NCI-H128 (cell line): Measurements from ENCODE around the gene TNFRSF6B.

ENCODE experiments used
- DNase-seq: peaks from one replicate; lab custom pipeline; 2025; ENCODE audit not compliant: unreplicated experiment; lab: John Stamatoyannopoulos, UW

TNFRSF6B gene

GRCh38 chr20:63735859-63736718 is 39.6 kb downstream of the TNFRSF6B start, which contains the start of gene LIME1:
Gene LIME1, plus strand, starts transcription at chr20:63736664. Its CDS starts 886 bp downstream, at chr20:63737550.
- no peak for DNase-seq

GRCh38 chr20:63736893-63737694 is 40.6 kb downstream of the TNFRSF6B start:
- no peak for DNase-seq

GRCh38 chr20:63737695-63737944 is 41.2 kb downstream of the TNFRSF6B start:
- DNase-seq = no peak

GRCh38 chr20:63737945-63738686 is 41.7 kb downstream of the TNFRSF6B start:
- DNase-seq = no peak

GRCh38 chr20:63738687-63739129 is 42.3 kb downstream of the TNFRSF6B start:
- no peak for DNase-seq

GRCh38 chr20:63739130-63740069 is 42.9 kb downstream of the TNFRSF6B start, which contains the start of gene SLC2A4RG:
Gene SLC2A4RG, plus strand, starts transcription at chr20:63739776. Its CDS starts 137 bp downstream, at chr20:63739913.
- peak; percentile 41 for DNase-seq

DNA sequence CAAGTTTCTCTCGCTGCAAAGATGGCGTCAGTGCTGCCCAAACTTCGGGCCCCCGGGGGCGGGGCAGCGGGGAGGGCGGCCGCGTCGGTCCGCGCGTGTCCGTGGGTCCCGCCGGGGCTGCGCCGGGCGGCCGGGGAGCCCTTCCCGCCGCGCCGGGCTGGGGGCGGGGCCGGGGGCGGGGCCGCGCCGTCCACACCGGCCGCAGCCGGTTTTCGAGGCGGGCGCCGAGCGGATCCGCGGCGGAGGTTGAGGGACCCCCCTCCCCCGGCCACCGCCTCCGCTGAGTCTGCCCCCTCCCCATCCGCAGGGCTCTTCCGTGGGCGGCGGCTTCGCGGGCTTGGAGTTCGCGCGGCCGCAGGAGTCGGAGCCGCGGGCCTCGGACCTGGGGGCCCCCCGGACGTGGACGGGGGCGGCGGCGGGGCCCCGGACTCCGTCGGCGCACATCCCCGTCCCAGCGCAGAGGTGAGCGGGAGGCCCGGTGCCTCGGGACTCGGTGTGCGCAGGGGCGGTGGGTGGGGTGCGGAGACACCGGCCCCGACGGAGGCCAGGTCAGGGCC is 43.7 kb downstream of the TNFRSF6B start:
- no peak for DNase-seq

DNA sequence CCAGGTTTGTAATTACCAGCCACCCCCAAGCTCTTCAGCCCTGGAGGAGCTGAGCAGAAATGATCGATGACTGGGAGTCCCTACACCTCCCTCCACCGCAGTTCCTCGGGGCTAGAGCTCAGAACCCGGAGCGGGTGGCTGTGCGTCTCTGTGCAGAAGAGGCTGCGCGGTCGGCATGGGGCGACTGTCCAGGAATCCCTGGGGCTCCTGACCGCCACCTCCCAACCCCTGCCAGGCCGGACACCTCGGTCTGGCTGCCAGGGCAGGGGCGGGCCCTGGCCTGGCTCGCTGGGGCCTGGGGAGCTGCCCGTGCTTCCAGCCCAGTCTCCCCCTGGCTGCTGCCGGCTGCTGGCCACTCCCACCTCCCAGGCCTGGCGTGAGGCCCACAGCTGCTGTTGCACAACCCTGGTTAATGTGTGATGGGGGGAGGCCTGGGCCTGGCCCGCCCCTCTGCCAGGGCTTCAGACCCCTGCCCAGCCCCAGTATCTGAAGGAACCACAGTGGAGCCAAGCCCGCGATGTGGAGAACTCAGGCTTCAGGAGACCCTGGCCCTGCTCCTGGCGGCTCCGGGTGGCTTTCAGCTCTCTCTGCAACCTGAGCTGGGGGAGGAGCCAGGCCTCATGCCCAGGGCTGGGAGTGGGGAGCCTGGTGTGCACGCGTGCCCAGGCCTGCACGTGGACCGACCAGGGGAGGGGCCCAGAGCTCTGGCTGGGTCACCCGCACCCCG is 44.3 kb downstream of the TNFRSF6B start:
- peak; percentile 84 for DNase-seq

DNA sequence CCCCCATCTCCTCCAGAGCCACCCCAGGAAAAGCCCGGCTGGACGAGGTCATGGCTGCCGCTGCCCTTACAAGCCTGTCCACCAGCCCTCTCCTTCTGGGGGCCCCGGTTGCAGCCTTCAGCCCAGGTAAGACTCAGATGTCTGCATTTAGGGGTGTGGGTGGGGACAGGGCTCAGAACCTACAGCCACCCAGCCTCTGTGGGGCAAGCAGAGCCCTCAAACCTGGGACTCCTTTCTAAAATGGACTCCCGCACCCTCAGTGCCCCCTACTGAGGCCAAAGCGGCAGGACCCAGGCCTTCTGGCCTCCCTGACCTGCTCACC is 44.9 kb downstream of the TNFRSF6B start:
- DNase-seq = no peak

DNA sequence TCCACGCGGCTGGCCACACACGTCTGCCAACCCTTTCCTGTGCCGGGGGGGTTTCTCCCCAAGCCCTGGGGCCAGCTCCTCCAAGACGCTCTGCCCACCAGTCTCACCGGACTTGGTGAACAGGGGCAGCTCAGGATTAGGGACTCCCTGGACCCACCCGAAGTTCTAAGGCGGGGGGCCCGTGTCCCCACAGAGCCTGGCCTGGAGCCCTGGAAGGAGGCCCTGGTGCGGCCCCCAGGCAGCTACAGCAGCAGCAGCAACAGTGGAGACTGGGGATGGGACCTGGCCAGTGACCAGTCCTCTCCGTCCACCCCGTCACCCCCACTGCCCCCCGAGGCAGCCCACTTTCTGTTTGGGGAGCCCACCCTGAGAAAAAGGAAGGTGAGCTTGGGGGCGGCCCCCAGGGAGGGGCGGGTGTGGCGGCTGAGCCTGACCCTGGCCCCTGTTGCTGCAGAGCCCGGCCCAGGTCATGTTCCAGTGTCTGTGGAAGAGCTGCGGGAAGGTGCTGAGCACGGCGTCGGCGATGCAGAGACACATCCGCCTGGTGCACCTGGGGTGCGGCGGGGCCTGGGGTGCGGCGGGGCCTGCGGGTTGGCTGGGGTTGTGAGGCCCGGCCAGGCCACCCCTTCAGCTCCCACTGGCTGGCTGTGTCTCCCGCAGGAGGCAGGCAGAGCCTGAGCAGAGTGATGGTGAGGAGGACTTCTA is 45.4 kb downstream of the TNFRSF6B start:
- no peak for DNase-seq

- no peak for DNase-seq
Measured at GRCh38 chr20:63742381-63743024, 46.1 kb downstream of the TNFRSF6B start.

- no peak for DNase-seq
Measured at GRCh38 chr20:63743210-63743970, 46.9 kb downstream of the TNFRSF6B start.

DNA sequence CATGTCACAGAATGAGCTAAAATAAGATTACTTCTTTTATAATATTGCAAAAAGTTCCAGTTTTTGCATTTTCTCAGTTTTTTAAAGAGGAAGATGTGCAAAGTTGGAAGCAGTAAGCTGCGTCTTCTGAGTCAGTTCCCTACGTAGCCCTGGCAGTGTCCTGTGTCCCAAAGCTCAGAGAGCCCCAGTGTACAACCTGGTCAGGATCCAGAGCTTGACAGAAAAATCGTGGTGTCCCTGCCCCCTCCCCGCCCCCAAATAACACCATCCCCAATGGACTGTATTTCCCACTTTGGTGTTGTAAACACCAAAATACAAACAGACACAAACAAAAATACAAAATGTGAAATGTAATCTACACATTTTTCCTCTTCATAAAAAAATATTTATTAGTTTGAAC is 47.7 kb downstream of the TNFRSF6B start:
- no peak for DNase-seq

GRCh38 chr20:63744574-63745423 is 48.3 kb downstream of the TNFRSF6B start:
- DNase-seq = no peak

DNA sequence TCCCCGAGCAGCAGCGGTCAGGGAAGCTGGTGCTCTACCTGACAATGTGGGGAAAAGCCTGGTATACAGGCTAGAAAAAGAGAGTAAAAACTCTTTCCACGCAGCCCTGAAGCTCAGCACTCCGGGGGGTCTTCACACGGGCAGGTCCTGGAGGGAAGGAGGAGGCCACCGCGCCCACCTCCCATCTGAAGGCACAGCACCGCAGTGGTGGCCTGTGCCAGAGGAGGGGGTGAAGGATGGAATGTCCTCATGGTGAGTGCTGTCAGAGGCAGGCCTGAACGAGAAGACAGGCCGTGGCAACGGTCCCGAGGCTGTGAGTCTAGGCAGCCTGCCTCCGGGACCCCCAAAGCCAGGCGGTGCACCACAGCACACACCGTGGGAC is 49.0 kb downstream of the TNFRSF6B start:
- no peak for DNase-seq

DNA sequence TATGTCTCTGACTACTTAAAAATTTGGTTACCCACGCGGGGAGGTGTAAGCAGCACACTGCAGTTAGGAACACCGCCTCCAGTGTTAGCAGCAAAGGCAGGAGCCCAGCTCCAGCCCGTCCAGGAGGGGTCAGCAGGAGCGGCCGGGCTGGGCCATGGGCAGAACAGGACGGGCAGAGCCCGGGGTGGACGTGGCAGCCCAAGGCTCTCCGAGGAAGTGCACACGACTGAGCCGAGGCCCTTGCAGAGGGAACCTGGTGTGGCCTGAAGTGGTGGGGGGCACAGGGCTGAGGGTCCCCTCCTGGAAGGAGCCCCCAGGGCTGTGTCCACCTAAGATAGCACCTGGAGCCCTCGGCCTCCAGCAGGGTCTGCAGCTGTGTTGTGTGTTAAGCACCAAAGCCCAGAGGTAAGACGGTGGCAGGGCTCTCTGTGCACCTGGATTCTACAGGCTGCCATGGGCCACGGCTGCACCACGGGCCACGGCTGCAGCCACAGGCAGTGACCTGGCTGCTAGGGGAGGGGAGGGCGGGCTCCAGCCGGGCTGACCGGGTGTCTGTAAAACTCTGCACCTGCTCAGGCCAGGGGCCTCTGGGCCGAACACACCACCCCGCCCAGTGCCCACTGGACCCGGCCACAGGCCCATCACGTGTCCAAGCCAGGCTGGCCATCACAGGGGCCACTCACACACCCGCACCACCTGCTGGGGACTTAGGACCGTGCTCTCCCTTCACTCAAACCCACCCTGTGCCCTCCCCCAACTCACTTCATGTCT is 49.7 kb downstream of the TNFRSF6B start:
- no peak for DNase-seq
